Measurements from ENCODE around the gene JDP2.

JDP2 gene

GRCh38 chr14:75484711-75485429 lies 57.0 kb downstream of the JDP2 start:
- DNase-seq (ENCODE audit: low read depth): no peak

DNA sequence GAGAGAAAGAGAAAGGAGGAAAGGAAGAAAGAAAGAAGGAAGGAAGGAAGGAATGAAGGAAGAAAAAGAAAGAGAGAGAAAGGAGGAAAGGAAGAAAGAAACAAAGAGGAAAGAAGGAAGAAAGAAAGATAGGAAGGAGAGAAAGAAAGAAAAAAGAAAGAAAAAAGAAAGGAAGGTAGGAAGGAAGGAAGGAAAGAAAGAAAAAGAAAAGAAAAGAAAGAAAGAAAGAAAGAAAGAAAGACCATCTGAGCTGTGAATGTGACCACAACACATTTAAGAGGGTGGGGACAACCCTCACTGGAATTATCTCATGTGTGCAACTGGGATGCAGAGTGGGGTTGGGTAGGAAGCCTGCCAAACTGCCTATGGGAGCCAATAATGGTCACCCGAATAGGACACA lies 58.5 kb downstream of the JDP2 start:
- no peak for DNase-seq (ENCODE audit: low read depth)

DNA sequence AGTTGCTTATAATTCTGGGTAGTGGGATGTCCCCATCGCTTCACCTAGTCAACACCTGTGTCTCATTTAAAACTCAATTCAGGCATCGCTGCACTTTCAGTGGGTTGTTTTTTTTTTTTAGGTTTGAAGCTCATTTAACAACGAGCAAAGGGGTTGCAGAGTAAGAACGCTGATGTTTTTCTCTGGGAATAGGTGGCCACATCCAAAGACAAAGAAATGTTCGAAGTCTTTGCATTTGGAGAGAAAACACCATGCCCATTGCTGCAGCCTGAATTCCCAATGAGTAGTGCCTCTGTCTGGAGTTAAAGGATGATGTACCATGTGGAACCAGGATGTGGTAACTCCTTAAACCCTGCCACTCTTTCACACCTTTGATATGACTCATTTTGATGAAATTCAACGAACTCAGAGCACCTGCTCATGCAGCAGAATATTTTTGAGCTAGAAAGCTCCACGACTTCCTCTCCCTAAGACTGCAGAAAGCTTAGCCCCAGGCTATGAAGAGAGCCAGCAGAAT lies 59.4 kb downstream of the JDP2 start:
- no peak for DNase-seq (ENCODE audit: low read depth)

GRCh38 chr14:75489480-75489837 lies 61.6 kb downstream of the JDP2 start:
- DNase-seq (ENCODE audit: low read depth): no peak

DNA sequence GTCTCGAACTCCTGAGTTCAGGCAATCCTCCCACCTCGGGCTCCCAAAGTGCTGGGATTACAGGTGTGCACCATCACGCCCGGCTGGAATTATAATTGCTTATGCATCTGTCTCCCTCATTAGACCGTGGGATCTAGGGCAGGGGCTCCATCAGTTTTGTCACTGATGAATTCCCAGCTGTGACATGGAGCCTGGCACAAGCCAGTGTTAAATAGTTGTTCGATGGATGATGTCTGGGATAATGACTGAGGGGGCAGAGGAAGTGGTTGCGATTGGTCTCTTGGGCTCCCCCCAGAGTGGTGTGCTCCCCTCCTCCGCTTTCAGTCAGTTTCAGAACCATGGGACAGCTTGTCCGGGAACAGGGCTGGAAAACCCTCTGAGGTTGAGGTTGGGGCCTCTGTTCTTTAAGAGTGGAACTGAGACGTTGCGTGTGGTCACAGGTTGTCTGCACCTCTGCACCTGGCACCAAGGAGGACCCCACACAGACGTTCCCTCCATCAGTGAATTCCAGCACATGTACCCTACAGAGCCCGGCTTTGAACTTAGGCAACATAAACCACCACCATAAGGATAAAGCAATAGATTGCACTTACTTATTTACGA lies 63.7 kb downstream of the JDP2 start:
- no peak for DNase-seq (ENCODE audit: low read depth)

GRCh38 chr14:75492832-75493591 lies 65.2 kb downstream of the JDP2 start:
- no peak for DNase-seq (ENCODE audit: low read depth)

- no peak for DNase-seq (ENCODE audit: low read depth)
Measured at GRCh38 chr14:75493592-75494087, 65.8 kb downstream of the JDP2 start.

DNA sequence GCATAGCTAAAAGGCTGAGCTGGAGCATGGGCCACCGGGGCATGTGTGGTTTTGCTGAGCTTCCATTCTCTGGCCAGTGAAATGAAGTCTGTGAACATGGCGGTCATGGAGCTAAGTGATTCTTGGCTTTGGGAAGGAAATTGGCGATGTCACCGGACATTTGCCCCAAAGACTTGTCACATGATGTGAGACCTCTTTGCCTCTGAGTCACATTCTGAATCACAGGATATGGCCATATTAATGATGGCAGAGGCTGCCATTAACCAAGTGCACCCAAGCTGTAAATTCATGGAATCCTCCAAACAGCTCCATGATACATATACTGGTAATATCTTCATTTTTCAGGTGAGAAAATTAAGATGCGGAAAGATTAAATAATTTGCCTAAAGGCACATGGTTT lies 67.1 kb downstream of the JDP2 start:
- DNase-seq (ENCODE audit: low read depth): no peak

GRCh38 chr14:75495399-75495798 lies 67.6 kb downstream of the JDP2 start:
- DNase-seq (ENCODE audit: low read depth): no peak

DNA sequence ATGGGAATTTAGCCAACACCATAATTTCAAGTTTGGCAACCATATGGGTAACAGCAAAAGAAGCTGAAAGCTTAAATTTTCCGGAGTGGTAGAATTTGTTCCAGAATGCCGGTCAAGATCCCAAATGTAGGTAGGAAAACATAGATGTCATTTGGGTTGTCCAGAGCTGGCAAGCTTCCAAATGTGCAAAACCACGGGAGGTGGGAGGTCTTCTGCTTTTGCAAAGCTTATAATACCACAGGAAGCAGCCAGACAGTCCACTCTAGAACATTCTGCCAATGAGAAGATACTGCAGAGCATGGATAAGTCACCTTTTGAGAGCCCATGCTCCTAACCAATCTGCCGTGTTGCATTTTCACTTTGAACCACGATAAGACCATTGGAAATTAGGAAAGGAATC lies 68.1 kb downstream of the JDP2 start:
- DNase-seq (ENCODE audit: low read depth): no peak

GRCh38 chr14:75496755-75497154 lies 68.9 kb downstream of the JDP2 start:
- DNase-seq (ENCODE audit: low read depth): no peak

DNA sequence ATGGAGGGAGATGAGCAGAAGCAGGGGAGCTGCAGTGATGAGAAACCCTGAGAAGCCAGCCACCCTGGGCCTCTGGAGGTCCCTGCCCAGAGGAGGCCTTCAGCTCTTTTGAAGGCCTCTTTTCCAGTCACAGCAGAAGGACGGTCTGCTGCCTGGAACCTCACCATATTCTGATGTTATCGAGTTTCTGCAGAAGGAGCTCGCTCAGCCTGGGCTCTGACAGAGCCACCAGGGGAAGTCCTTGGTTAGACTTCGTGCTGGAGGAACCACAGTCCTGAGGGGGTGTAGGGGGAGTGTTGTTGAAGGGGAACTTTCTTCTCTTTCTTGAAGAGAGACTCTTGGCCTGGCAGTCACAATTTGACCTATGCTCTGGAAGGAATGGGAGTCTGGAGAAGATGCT lies 69.4 kb downstream of the JDP2 start:
- peak; percentile 58 for DNase-seq (ENCODE audit: low read depth)

DNA sequence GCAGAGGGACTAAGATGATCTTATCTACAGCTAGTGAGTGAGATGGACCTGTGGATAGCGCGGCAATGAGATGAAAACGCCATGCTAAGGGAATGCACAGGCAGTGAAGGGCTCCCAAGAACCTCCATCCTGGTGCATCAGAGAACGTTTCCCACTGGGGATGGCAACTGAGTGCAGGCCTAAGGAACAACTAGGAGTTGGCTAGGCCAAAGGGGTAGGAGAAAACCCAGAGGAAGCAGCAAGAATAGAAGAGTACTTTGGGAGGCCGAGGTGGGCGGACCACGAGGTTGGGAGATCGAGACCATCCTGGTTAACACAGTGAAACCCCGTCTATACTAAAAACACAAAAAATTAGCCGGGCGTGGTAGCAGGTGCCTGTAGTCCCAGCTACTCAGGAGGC lies 69.9 kb downstream of the JDP2 start:
- no peak for DNase-seq (ENCODE audit: low read depth)

GRCh38 chr14:75499084-75499875 lies 71.5 kb downstream of the JDP2 start:
- DNase-seq (ENCODE audit: low read depth): no peak

DNA sequence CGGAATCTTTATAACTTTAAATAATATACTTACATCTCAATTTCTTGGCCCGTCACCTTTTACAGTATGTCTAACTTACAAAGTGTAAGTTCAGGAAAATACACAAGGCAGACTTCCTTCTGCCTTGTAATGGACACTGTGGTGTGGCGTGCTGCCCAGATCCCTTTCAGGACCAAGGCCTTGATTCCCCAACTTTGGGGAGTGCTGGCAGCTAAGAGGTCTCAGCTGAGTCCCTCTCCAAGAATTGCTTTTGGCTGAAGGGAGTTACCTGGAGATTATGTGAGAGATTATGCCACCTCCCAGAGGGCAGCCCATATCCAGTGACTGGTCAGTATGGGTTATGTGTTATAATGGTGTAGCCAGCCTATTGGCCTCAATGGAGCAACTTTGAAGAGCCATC lies 73.3 kb downstream of the JDP2 start:
- DNase-seq (ENCODE audit: low read depth): no peak

DNA sequence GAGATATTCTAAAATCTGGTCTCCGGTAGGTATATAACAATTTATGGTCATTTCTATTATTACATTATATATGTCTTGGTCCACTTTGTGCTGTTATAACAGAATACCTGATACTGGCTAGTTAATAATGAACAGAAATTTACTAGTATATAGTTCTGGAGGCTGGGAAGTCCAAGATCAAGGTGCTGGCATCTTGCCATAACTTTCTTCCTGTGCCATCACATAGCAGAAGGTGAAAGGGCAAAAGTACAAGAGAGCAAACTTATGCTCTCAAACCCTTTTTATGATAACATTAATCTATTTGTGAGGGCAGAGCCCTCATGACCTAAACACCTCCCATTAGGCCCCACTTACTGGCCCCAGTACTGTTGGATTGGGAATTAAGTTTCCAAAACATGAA lies 76.6 kb downstream of the JDP2 start:
- DNase-seq (ENCODE audit: low read depth): no peak

- no peak for DNase-seq (ENCODE audit: low read depth)
Measured at GRCh38 chr14:75506930-75507329, 79.1 kb downstream of the JDP2 start.

DNA sequence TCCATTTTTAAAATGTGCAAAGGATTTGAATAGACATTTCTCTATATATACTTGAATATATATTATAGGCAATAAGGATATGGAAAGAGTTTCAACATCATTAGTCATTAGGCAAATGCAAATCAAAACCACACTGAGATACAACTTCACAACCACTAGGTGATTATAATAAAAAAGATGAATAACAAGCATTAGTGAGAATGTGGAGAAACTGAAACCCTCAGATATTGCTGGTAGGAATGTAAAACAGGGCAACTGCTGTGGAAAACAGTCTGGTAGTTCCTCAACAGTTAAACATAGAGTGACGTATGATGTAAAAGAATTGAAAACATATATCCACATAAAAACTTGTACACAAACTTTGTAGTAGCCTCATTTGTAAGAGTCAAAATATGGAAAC lies 82.7 kb downstream of the JDP2 start:
- DNase-seq (ENCODE audit: low read depth): no peak

- DNase-seq (ENCODE audit: low read depth): no peak
Measured at GRCh38 chr14:75511201-75511600, 83.4 kb downstream of the JDP2 start.

DNA sequence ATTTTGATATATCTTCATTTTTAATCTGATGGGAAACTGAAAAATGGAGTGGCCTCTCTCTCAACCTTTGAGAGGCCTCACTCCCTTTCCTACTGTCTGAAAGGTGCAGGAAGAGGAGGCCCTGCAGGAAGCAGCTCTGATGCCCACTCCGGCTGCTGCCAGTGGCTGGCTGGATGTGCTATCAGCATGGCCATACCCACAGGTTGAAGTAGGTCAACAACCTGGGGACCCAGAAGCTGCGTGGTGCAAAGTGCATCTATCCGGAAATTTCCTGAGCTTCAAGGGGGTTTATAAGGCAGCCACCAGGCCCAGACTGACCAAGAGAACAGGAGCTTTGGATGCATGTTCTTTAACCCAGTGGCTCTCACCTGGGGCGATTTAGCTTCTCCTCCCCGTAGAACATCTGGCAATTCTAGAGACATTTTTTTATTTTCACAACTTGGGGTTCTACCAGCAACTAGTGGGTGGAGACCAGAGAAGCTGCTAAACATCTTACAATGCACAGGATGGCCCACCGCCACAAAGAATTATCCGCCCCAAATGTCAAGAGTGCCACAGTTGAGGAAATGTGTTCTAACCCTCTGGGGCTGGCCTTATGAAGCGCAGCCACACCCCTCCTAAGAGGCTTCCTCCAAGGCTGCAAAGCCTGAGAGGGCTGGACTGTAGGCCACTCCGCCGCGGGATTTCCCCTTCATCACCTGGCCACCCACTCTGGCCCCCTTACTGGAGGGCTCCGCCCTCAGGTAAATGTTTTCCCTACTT lies 86.3 kb downstream of the JDP2 start:
- no peak for DNase-seq (ENCODE audit: low read depth)

Measured in activated T-cell treated with anti-CD3 and anti-CD28 coated beads for 48 hours (primary cell).